ENCODE results near the gene PTPRN2. TPM values are rescaled to one million over a fixed set of nuclear protein-coding genes. Genes with fewer than 3 reads are reported as not detected.

The PTPRN2 gene
- total and polyA plus RNA-seq, 2 donors (not counting 1 experiment from before 2014, with no cell fraction given) = 0.54 to 1.2 TPM

- Histone ChIP-seq H3K27ac (ENCODE audit: insufficient read depth, low read length) (no peak overlapping the region), H3K4me2 (ENCODE audit: extremely low read depth, insufficient read depth, low read length) (no peak overlapping the region), H2AFZ (ENCODE audit: low read length) (no peak overlapping the region), H3K9me3 (ENCODE audit: control insufficient read depth, insufficient read depth, low read depth, low read length) (peaks cover 8% of the 10 kb centered on the region), H4K20me1 (ENCODE audit: control insufficient read depth, extremely low read depth, insufficient read depth, low read length) (no peaks in the 10 kb centered on the region), H3K4me1 (ENCODE audit: control insufficient read depth, extremely low read depth, insufficient read depth, low read length) (no peaks in the 10 kb centered on the region), H3K9ac (ENCODE audit: insufficient read depth, low read length) (no peak overlapping the region), H3K79me2 (ENCODE audit: control insufficient read depth, insufficient read depth, low read length) (no peaks in the 10 kb centered on the region), H3K36me3 (ENCODE audit: control insufficient read depth, insufficient read depth, low read length) (no peaks in the 10 kb centered on the region), H3K27me3 (ENCODE audit: control insufficient read depth, insufficient read depth, low read length) (no peaks in the 10 kb centered on the region), H3K4me3 (replicated peaks in 1 of 4; ENCODE audit: control extremely low read depth in 1 of 4, insufficient read depth in 1 of 4, low read depth in 3 of 4, low read length in 4 of 4) (no peak overlapping the region)
- DNase-seq (ENCODE audit: low read depth in 2 of 2) = no peak
- TF ChIP-seq, protein P1, sequence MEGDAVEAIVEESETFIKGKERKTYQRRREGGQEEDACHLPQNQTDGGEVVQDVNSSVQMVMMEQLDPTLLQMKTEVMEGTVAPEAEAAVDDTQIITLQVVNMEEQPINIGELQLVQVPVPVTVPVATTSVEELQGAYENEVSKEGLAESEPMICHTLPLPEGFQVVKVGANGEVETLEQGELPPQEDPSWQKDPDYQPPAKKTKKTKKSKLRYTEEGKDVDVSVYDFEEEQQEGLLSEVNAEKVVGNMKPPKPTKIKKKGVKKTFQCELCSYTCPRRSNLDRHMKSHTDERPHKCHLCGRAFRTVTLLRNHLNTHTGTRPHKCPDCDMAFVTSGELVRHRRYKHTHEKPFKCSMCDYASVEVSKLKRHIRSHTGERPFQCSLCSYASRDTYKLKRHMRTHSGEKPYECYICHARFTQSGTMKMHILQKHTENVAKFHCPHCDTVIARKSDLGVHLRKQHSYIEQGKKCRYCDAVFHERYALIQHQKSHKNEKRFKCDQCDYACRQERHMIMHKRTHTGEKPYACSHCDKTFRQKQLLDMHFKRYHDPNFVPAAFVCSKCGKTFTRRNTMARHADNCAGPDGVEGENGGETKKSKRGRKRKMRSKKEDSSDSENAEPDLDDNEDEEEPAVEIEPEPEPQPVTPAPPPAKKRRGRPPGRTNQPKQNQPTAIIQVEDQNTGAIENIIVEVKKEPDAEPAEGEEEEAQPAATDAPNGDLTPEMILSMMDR (conservative IDR thresholded peaks at IDR 0.05 in 1 of 2, IDR thresholded peaks at IDR 0.05 in 1 of 2; ENCODE audit: low read depth in 1 of 2, low read length in 2 of 2) = no peak
- no peak for TF ChIP-seq EZH2 (IDR thresholded peaks at IDR 0.05; ENCODE audit: low read length, missing control alignments)
Measured at GRCh38 chr7:158247758-158248487, 339.7 kb downstream of the PTPRN2 start.

DNA sequence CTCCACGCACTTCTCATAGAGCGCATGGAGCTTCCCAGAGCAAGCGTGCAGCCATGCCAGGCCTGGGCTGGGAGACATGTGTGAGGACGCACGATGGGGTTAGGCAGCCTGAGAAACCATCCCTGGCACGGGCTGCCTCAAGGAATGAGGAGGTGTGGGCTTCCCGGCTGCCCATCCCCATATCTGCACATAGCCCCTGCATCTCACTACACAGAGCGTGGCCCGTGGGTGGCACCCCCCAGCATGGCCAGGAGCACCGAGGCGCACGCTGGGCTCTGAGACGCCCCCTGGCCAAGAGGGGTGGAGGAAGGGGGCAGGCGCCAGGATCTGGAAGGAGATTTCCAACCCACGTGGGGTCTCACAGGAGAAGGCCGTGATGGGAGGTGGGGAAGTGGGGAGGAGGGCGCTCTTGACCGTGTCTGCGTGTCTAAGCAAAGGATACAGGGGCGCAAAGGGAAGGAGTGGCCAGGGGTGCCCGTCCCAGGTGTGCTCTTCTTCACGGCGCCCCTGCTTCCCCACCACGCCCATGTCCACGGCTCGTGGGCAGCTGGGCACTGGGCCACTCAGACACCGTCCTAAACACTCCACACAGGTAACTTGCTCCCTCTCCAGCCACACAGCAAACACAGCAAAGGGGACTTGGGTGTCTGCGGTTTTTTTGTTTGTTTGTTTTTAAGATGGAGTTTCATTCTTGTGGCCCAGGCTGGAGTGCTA lies 340.5 kb downstream of the PTPRN2 start:
- H3K4me3 ChIP-seq (replicated peaks in 1 of 4; ENCODE audit: control extremely low read depth in 1 of 4, insufficient read depth in 1 of 4, low read depth in 3 of 4, low read length in 4 of 4) = no peak overlapping the region
- peaks cover 8% of the 10 kb centered on the region for H3K9me3 ChIP-seq (ENCODE audit: control insufficient read depth, insufficient read depth, low read depth, low read length)
- H4K20me1 ChIP-seq (ENCODE audit: control insufficient read depth, extremely low read depth, insufficient read depth, low read length) = no peaks in the 10 kb centered on the region
- DNase-seq (ENCODE audit: low read depth in 2 of 2) = no peak
- no peak overlapping the region for H3K4me2 ChIP-seq (ENCODE audit: extremely low read depth, insufficient read depth, low read length)
- no peaks in the 10 kb centered on the region for H3K79me2 ChIP-seq (ENCODE audit: control insufficient read depth, insufficient read depth, low read length)
- TF ChIP-seq, protein P1 (conservative IDR thresholded peaks at IDR 0.05 in 1 of 2, IDR thresholded peaks at IDR 0.05 in 1 of 2; ENCODE audit: low read depth in 1 of 2, low read length in 2 of 2) = no peak
- TF ChIP-seq EZH2 (IDR thresholded peaks at IDR 0.05; ENCODE audit: low read length, missing control alignments) = no peak
- no peak overlapping the region for H3K9ac ChIP-seq (ENCODE audit: insufficient read depth, low read length)
- no peak overlapping the region for H2AFZ ChIP-seq (ENCODE audit: low read length)
- H3K27ac ChIP-seq (ENCODE audit: insufficient read depth, low read length) = no peak overlapping the region
- H3K36me3 ChIP-seq (ENCODE audit: control insufficient read depth, insufficient read depth, low read length) = no peaks in the 10 kb centered on the region
- no peaks in the 10 kb centered on the region for H3K27me3 ChIP-seq (ENCODE audit: control insufficient read depth, insufficient read depth, low read length)
- no peaks in the 10 kb centered on the region for H3K4me1 ChIP-seq (ENCODE audit: control insufficient read depth, extremely low read depth, insufficient read depth, low read length)

- Histone ChIP-seq H3K79me2 (ENCODE audit: control insufficient read depth, insufficient read depth, low read length) (no peaks in the 10 kb centered on the region), H3K4me2 (ENCODE audit: extremely low read depth, insufficient read depth, low read length) (no peak overlapping the region), H3K9me3 (ENCODE audit: control insufficient read depth, insufficient read depth, low read depth, low read length) (peaks cover 8% of the 10 kb centered on the region), H3K36me3 (ENCODE audit: control insufficient read depth, insufficient read depth, low read length) (no peaks in the 10 kb centered on the region), H3K27me3 (ENCODE audit: control insufficient read depth, insufficient read depth, low read length) (no peaks in the 10 kb centered on the region), H2AFZ (ENCODE audit: low read length) (no peak overlapping the region), H3K9ac (ENCODE audit: insufficient read depth, low read length) (no peak overlapping the region), H3K4me1 (ENCODE audit: control insufficient read depth, extremely low read depth, insufficient read depth, low read length) (no peaks in the 10 kb centered on the region), H3K4me3 (replicated peaks in 1 of 4; ENCODE audit: control extremely low read depth in 1 of 4, insufficient read depth in 1 of 4, low read depth in 3 of 4, low read length in 4 of 4) (no peak overlapping the region), H4K20me1 (ENCODE audit: control insufficient read depth, extremely low read depth, insufficient read depth, low read length) (no peaks in the 10 kb centered on the region), H3K27ac (ENCODE audit: insufficient read depth, low read length) (no peak overlapping the region)
- DNase-seq (ENCODE audit: low read depth in 2 of 2) = no peak
- no peak for TF ChIP-seq EZH2 (IDR thresholded peaks at IDR 0.05; ENCODE audit: low read length, missing control alignments)
- TF ChIP-seq, protein P1 (conservative IDR thresholded peaks at IDR 0.05 in 1 of 2, IDR thresholded peaks at IDR 0.05 in 1 of 2; ENCODE audit: low read depth in 1 of 2, low read length in 2 of 2) = no peak
Measured at GRCh38 chr7:158246272-158246959, 341.2 kb downstream of the PTPRN2 start.

Data from fibroblast of lung (primary cell).